GM20000 (cell line): ENCODE results near the gene IQSEC2.

Experiments
- DNase-seq: peaks from one replicate; pipeline ENCODE4 v3.0.0; 2012; ENCODE audit warnings: low spot score
- TF ChIP-seq, protein P1 (sequence below): IDR thresholded peaks from 2 replicates; pipeline ENCODE4 v1.5.1; 2012; ENCODE audit warnings: mild to moderate bottlenecking, control low read depth; ENCODE audit errors: extremely low read depth, missing control alignments

Gene IQSEC2

DNA sequence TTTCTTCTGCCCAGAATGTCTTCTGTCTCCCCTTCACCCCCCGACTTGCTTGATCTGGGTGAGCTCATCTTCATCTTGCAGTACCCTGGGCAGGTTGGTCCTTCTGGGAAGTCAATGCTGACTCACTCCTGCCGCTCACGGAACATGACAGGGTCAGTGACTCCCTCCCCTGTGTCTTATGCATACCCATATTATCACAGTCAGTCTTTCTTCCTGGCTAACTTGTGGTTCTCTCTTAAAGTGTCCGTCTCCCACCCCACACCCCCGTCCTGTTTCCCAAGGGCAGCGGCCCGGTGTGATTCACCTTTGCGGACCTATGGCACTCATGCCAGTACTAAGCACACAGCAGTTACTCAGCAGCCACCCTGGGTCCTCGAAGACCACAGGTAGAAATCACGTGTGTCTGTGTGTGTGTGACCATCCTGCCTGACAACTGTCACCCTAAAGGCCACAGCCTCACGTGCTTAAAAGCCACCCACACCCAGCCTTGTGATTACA, 17.7 kb downstream of the IQSEC2 start:
- DNase-seq = no peak
- TF ChIP-seq, protein P1, sequence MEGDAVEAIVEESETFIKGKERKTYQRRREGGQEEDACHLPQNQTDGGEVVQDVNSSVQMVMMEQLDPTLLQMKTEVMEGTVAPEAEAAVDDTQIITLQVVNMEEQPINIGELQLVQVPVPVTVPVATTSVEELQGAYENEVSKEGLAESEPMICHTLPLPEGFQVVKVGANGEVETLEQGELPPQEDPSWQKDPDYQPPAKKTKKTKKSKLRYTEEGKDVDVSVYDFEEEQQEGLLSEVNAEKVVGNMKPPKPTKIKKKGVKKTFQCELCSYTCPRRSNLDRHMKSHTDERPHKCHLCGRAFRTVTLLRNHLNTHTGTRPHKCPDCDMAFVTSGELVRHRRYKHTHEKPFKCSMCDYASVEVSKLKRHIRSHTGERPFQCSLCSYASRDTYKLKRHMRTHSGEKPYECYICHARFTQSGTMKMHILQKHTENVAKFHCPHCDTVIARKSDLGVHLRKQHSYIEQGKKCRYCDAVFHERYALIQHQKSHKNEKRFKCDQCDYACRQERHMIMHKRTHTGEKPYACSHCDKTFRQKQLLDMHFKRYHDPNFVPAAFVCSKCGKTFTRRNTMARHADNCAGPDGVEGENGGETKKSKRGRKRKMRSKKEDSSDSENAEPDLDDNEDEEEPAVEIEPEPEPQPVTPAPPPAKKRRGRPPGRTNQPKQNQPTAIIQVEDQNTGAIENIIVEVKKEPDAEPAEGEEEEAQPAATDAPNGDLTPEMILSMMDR = no peak

DNA sequence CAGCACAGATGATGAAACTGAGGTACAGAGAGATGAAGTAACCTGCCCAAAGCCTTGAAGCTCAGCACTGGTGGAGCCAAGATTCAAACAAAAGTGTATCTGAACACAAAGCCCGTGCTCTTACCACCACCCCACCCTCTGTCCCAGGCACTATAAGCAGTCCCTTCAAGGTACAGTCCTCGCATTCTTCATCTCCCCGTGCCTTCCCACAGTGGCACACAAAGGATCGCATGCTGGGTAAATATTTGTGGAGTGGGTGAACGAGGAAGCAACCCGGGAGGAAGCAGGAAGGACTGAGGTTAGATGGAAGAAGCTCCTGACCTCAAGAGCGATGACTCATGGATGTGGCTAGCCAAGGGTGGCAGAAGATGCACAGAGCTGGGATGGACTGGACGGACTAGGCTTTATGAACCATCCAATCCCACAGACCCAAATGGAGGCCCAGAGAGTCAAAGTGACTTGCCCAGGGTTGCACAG, 18.4 kb downstream of the IQSEC2 start:
- TF ChIP-seq, protein P1 = no peak
- no peak for DNase-seq

DNA sequence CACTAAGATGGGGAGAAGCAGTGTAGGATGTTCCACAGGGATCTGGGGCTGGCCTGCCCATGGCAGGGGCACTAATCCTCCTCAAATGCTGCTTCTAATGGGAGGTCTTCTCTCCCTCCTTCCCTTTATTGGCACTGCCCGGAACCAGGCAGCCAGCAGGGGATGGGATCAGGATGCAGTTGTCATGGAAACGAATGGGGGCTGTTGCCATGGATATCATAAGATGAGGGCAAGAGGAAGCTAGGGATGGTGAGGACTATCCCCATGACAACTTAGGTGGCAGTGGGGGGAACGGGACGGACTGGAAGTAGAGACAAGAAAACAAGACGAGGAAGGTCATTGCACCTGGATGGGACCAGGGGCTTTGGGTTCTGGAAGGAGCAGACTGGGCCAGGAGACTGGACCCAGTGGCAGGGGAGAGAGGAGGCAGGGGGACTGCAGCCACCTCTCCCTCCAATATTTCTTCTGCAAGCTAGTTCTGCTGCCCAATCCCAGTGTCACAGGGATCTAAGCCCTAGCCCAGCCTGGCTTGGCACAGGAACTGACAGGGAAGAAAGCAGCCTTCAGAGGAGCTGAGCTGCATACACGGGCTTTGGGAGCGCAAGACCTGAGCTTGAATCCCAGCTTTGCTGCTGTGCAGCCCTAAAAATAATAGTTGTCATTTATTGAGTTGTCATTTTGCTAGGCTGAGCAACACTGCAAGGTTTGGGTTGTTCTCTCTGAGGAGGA, 19.0 kb downstream of the IQSEC2 start:
- TF ChIP-seq, protein P1 = no peak
- DNase-seq = no peak

DNA sequence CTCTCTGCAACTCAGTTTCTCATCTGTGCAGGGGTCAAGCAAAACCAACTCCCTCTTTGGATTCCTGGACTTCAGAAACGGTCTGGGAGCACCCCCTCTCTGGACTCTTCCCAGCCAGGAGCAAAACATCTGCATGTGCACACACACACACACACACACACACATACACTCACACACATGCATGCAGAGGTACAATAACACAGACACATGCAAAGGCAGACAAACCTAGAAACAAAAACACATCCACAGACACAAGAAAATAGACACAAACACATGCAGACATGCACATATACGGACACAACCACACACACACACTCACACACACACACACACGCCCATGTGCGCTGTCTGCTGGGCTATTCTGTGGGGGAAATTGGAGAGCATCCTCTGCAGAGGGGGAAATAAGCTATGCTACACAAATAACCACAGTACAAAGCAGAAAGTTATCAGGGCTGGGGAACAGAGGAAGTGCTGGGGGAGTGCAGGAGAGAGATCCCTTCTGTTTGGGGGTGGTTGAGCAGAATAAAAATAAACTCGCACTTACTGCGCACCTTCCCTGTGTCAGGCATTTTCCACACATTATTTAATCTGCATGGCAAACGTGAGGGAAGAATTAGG, 19.9 kb downstream of the IQSEC2 start:
- TF ChIP-seq, protein P1 = no peak
- DNase-seq = no peak

DNA sequence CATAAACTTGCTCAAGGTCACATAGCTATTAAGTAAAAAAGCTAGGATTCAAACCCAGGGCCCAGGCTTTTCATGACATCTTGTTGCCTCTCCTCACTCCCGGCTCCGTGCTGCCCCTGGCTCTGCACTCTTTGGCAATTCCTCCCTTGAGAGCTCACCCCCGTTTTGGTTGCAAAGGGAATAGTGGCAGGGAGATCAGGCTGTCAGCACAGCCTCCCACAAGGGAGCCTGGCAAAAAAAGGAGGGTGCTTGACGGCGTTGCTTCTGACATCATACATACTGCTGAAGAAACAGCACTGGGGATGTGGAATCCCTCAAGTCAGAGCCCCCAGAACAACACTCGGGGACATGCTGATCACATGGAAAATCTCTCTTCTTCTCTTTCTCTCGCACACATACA, 20.5 kb downstream of the IQSEC2 start:
- TF ChIP-seq, protein P1 = no peak
- no peak for DNase-seq

DNA sequence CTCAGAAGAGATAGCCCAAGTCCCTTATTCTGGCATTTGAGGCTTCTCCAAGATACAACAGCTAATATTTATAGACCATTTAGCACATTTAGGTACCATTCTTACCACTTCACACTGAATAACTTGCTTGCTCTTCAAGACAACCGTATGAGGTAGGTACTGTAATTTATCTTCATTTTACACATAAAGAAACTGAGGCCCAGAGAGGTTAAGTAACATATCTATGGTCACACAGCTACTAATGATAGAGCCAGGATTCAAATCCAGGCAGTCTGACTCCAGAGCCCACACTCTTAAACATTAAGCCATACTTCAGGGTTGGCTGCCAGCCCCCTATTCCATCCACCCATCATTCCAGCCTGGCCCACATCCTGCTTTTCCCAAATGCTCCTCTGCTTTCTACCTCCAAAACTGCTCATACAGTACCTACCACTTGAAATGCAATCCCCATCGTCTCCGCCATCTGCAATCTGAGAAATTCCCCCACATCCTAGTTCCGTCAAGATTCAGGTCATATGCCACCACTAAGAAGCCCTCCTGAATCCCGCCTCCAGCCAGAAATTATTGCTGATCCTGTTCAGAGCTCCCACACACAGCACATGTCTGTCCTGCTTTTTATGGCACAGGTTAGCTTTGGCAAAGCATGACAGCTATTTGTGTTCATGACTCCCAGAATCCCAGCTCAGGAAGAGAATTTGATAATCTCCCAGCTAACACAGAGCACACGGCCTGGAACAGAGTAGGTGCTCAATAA, 23.5 kb downstream of the IQSEC2 start:
- DNase-seq = no peak
- TF ChIP-seq, protein P1 = no peak

DNA sequence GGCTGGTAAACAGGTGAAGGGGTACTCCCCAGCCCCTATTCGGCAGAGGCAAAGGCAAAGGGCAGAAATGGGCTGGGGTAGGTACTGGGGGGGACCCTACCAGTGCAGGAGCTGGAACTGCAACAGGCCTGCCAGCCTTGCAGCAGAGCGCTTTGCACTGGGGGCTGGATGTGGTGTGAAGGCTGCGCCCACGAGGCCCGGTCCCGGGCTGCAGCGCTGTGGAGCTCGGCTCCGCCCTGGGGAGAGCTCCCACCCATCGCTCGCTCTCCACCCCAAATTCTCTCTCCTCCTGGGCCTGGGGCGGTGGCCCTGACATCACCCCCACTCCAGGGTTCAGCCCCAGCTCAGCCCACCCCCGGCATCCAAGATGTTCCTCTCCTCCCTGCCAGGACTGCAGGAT, 24.2 kb downstream of the IQSEC2 start:
- no peak for DNase-seq
- TF ChIP-seq, protein P1 = no peak
